Tibial artery (tissue), 4 donors: ENCODE results near the gene TPGS1.

ENCODE experiments used
- DNase-seq, 2 donors: peaks; one replicate each; pipeline ENCODE4 v3.0.0-alpha.2; 2019
- H3K27ac ChIP-seq, 2 donors: fragments of 200-600 bp; sonication (generic) in 1 of 2; 1 replicate in 1 of 2; 2 replicates in 1 of 2; pipeline ENCODE4 v1.5.1; 2018 to 2019; ENCODE audit warnings: mild to moderate bottlenecking in 1 of 2
- H3K27me3 ChIP-seq, 2 donors: fragments of 200-600 bp; sonication (generic) in 1 of 2; one replicate each; pipeline versions ENCODE4 v1.5.1 to v1.6.0; 2016 to 2019
- H3K36me3 ChIP-seq, 3 donors: fragments of 200-600 bp; sonication (generic) in 2 of 3; one replicate each; pipeline ENCODE4 v1.5.1; 2016 to 2019; ENCODE audit warnings: mild to moderate bottlenecking in 2 of 3
- H3K4me1 ChIP-seq, 4 donors: fragments of 200-600 bp; sonication (generic) in 2 of 4; 1 replicate in 3 of 4; 2 replicates in 1 of 4; pipeline ENCODE4 v1.5.1; 2016 to 2019
- H3K4me3 ChIP-seq, 2 donors: fragments of 200-600 bp; sonication (generic) in 1 of 2; 1 replicate in 1 of 2; 2 replicates in 1 of 2; pipeline ENCODE4 v1.5.1; 2018 to 2019; ENCODE audit warnings: mild to moderate bottlenecking in 2 of 2
- H3K9me3 ChIP-seq, 3 donors: fragments of 200-600 bp; sonication (generic) in 1 of 3; one replicate each; pipeline ENCODE4 v1.5.1; 2016 to 2019
- CTCF ChIP-seq, 2 experiments: fragments of 200-600 bp in 1 of 2; fragments of 450-650 bp in 1 of 2; IDR thresholded peaks; one replicate each; pipeline ENCODE4 v1.5.1; 2017 to 2019; ENCODE audit warnings: antibody characterized with exemption in 2 of 2, mild to moderate bottlenecking in 1 of 2, moderate library complexity in 1 of 2
- intact Hi-C: fragments of 100-400 bp; cut with DNase I; formaldehyde crosslinking; loops from one replicate; pipeline ENCODE4 v1.15.0; 2023; ENCODE audit warnings: low total_unique reads

TPGS1 gene

GRCh38 chr19:494171-495080 lies 12.9 kb upstream of the TPGS1 start:
- H3K4me3 ChIP-seq = no peak overlapping the region
- peaks cover 0 to 25% (median 20%) of the 10 kb centered on the region in 4 donors for H3K4me1 ChIP-seq
- H3K36me3 ChIP-seq = no peaks in the 10 kb centered on the region
- peaks cover 13 to 45% of the 10 kb centered on the region in 2 donors for H3K27me3 ChIP-seq
- DNase-seq = no peak
- intact Hi-C loops = no loop called here
- TF ChIP-seq CTCF (IDR thresholded peaks at IDR 0.05) = no peak
- no peaks in the 10 kb centered on the region for H3K9me3 ChIP-seq
- no peak overlapping the region for H3K27ac ChIP-seq

GRCh38 chr19:495081-495401 lies 12.3 kb upstream of the TPGS1 start:
- intact Hi-C loops = no loop called here
- peaks cover 13 to 51% of the 10 kb centered on the region in 2 donors for H3K27me3 ChIP-seq

GRCh38 chr19:495402-496111 lies 11.7 kb upstream of the TPGS1 start:
- peak; percentile 46 to 67 for TF ChIP-seq CTCF (IDR thresholded peaks at IDR 0.05)
- Histone ChIP-seq H3K4me1 (peaks cover 0 to 20% (median 15%) of the 10 kb centered on the region in 4 donors), H3K27ac (no peak overlapping the region), H3K4me3 (no peak overlapping the region), H3K27me3 (peaks cover 13 to 52% of the 10 kb centered on the region in 2 donors), H3K36me3 (no peaks in the 10 kb centered on the region), H3K9me3 (no peaks in the 10 kb centered on the region)
- intact Hi-C loops = no loop called here
- DNase-seq = no peak

More at GRCh38 chr19:495081-495401, 12.3 kb upstream of the TPGS1 start:
- H3K27ac ChIP-seq = no peak overlapping the region
- no peak for TF ChIP-seq CTCF (IDR thresholded peaks at IDR 0.05)
- H3K4me1 ChIP-seq = peaks cover 0 to 20% (median 15%) of the 10 kb centered on the region in 4 donors
- H3K9me3 ChIP-seq = no peaks in the 10 kb centered on the region
- H3K4me3 ChIP-seq = no peak overlapping the region
- DNase-seq = no peak
- no peaks in the 10 kb centered on the region for H3K36me3 ChIP-seq

- no peak within 1 kb of the TSS for H3K27ac ChIP-seq
- intact Hi-C loops = no loop called here
- H3K4me3 ChIP-seq = no peak within 1 kb of the TSS
- H3K4me1 ChIP-seq = peaks cover 0 to 20% (median 15%) of the 10 kb centered on the region in 4 donors
- no peak for DNase-seq
- peaks cover 13 to 52% of the 10 kb centered on the region in 2 donors for H3K27me3 ChIP-seq
- no peaks in the 10 kb centered on the region for H3K36me3 ChIP-seq
- TF ChIP-seq CTCF (IDR thresholded peaks at IDR 0.05) = no peak
- H3K9me3 ChIP-seq = no peaks in the 10 kb centered on the region
Measured at GRCh38 chr19:496112-496665, 11.1 kb upstream of the TPGS1 start, which contains the start of gene MADCAM1. Gene MADCAM1 (plus strand): TSS chr19:496486. CDS start chr19:496500, 14 bp downstream.

- H3K36me3 ChIP-seq = no peaks in the 10 kb centered on the region
- no peak overlapping the region for H3K4me3 ChIP-seq
- H3K27ac ChIP-seq = no peak overlapping the region
- intact Hi-C loops = no loop called here
- no peak for TF ChIP-seq CTCF (IDR thresholded peaks at IDR 0.05)
- H3K4me1 ChIP-seq = peaks cover 0 to 20% (median 15%) of the 10 kb centered on the region in 4 donors
- DNase-seq = no peak
- no peaks in the 10 kb centered on the region for H3K9me3 ChIP-seq
- H3K27me3 ChIP-seq = peaks cover 13 to 52% of the 10 kb centered on the region in 2 donors
Measured at GRCh38 chr19:496986-497385, 10.3 kb upstream of the TPGS1 start.
